KG1 (cell line): ENCODE data around the gene GPR37.

ENCODE experiments used
- DNase-seq: peaks from one replicate; lab custom pipeline; 2025; lab: John Stamatoyannopoulos, UW

GPR37 gene

GRCh38 chr7:124765401-124766352 is at the start of gene GPR37:
Gene GPR37 (minus strand): TSS chr7:124765792. CDS start chr7:124764976, 816 bp downstream.
- DNase-seq: no peak

GRCh38 chr7:124813994-124814798 is 48.6 kb upstream of the GPR37 start:
- DNase-seq: no peak

- DNase-seq: no peak
Observed at GRCh38 chr7:124812764-124813163, 47.2 kb upstream of the GPR37 start.

GRCh38 chr7:124811341-124811740 is 45.7 kb upstream of the GPR37 start:
- no peak for DNase-seq

GRCh38 chr7:124810605-124811004 is 45.0 kb upstream of the GPR37 start:
- no peak for DNase-seq

- DNase-seq: no peak
Observed at GRCh38 chr7:124808206-124808605, 42.6 kb upstream of the GPR37 start.

GRCh38 chr7:124801330-124801895 is 35.8 kb upstream of the GPR37 start:
- DNase-seq: no peak

- no peak for DNase-seq
Observed at GRCh38 chr7:124800386-124800785, 34.8 kb upstream of the GPR37 start.

GRCh38 chr7:124799448-124799847 is 33.9 kb upstream of the GPR37 start:
- DNase-seq: no peak

GRCh38 chr7:124796771-124797170 is 31.2 kb upstream of the GPR37 start:
- no peak for DNase-seq

- DNase-seq: no peak
Observed at GRCh38 chr7:124792696-124793095, 27.1 kb upstream of the GPR37 start.

- DNase-seq: no peak
Observed at GRCh38 chr7:124792002-124792401, 26.4 kb upstream of the GPR37 start.

GRCh38 chr7:124791426-124791825 is 25.8 kb upstream of the GPR37 start:
- DNase-seq: no peak

- DNase-seq: no peak
Observed at GRCh38 chr7:124790645-124791044, 25.1 kb upstream of the GPR37 start.

GRCh38 chr7:124785994-124786393 is 20.4 kb upstream of the GPR37 start:
- DNase-seq: no peak

GRCh38 chr7:124784879-124785818 is 19.6 kb upstream of the GPR37 start:
- DNase-seq: no peak

- DNase-seq: no peak
Observed at GRCh38 chr7:124783271-124783670, 17.7 kb upstream of the GPR37 start.

GRCh38 chr7:124781907-124782734 is 16.5 kb upstream of the GPR37 start:
- DNase-seq: no peak

- no peak for DNase-seq
Observed at GRCh38 chr7:124781418-124781817, 15.8 kb upstream of the GPR37 start.

GRCh38 chr7:124780608-124781007 is 15.0 kb upstream of the GPR37 start:
- DNase-seq: no peak

- no peak for DNase-seq
Observed at GRCh38 chr7:124780056-124780455, 14.5 kb upstream of the GPR37 start.
